Measurements from ENCODE around the gene P2RY13. TPM values are rescaled to one million over a fixed set of nuclear protein-coding genes. Genes with fewer than 3 reads are reported as not detected.

The P2RY13 gene
- total and polyA plus RNA-seq, 10 of the 15 experiments (the other 5 are each of a cell fraction or from before 2014, with no cell fraction given), result not detected

- SMC1A ChIA-PET (ENCODE audit: uncharacterized antibody, unreplicated experiment), result interaction anchor here (1.6 kb wide), 1 partner anchor 142 kb away, joined by 3 read pairs; no protein-coding TSS in a partner anchor
- in situ Hi-C loops (cut with MboI) (no loop called here), intact Hi-C loops (cut with micrococcal nuclease; ENCODE audit: unreplicated experiment) (no loop called here)
- no peak overlapping the region for H2AFZ ChIP-seq (ENCODE audit: control insufficient read depth, low read depth, low read length)
- no peak overlapping the region for H3K4me2 ChIP-seq (ENCODE audit: control insufficient read depth, insufficient read depth)
- H3K4me3 ChIP-seq, result no peak overlapping the region
- no peaks in the 10 kb centered on the region; a peak in 1 of 4 replicates for H3K27me3 ChIP-seq (replicated peaks in 1 of 2; ENCODE audit: control insufficient read depth in 2 of 2, insufficient read depth in 2 of 2, low read length in 1 of 2)
- BruUV-seq (replicated peaks), result no TSS peak
- H3K36me3 ChIP-seq (ENCODE audit: control insufficient read depth in 2 of 2, insufficient read depth in 2 of 2, low read length in 1 of 2), result no peaks in the 10 kb centered on the region
- TF ChIP-seq POLR2AphosphoS2 (IDR thresholded peaks at IDR 0.05; ENCODE audit: low read depth, low read length), result no peak
- no peak for TF ChIP-seq ZNF687 (IDR thresholded peaks at IDR 0.05)
- H3K9me3 ChIP-seq (replicated peaks; ENCODE audit: control insufficient read depth, insufficient read depth, low read length), result no peaks in the 10 kb centered on the region
- RAD21 ChIA-PET (ENCODE audit: unreplicated experiment), result no interaction called here
- H4K20me1 ChIP-seq (ENCODE audit: control insufficient read depth, insufficient read depth), result no peaks in the 10 kb centered on the region
- CTCF ChIA-PET, result no interaction called here
- POLR2A ChIA-PET, result no interaction called here
- 54% methylated on average over 2 of the region's 2 CpGs for WGBS (ENCODE audit: insufficient coverage, insufficient replicate concordance, low lambda C conversion rate, missing lambda C conversion rate)
- no peaks in the 10 kb centered on the region for H3K79me2 ChIP-seq (ENCODE audit: control insufficient read depth, insufficient read depth, low read length)
- no peak for FAIRE-seq
- H3K27ac ChIP-seq (ENCODE audit: control insufficient read depth, insufficient read depth), result no peak overlapping the region
- H3K4me1 ChIP-seq (ENCODE audit: control insufficient read depth, insufficient read depth, low read length), result no peaks in the 10 kb centered on the region
- DNase-seq (ENCODE audit: low read depth, low spot score), result no peak
- no peak for ATAC-seq
- H3K9ac ChIP-seq (ENCODE audit: control insufficient read depth, insufficient read depth, low read length), result no peak overlapping the region
Observed at GRCh38 chr3:151309566-151309965, 19.8 kb downstream of the P2RY13 start.
